Measurements from ENCODE around the gene GMDS.

The GMDS gene

GRCh38 chr6:2102966-2103365, 142.4 kb downstream of the GMDS start:
- Histone ChIP-seq H3K4me3 (ENCODE audit: low read length, poor library complexity, severe bottlenecking) (no peak overlapping the region), H2AFZ (ENCODE audit: low read length) (no peak overlapping the region), H4K20me1 (ENCODE audit: insufficient read depth, low read length, poor library complexity, severe bottlenecking) (no peaks in the 10 kb centered on the region), H3K4me2 (ENCODE audit: low read depth, low read length, poor library complexity, severe bottlenecking) (no peak overlapping the region), H3K79me2 (ENCODE audit: insufficient read depth, low read length) (no peaks in the 10 kb centered on the region), H3K36me3 (ENCODE audit: insufficient read depth, low read length) (no peaks in the 10 kb centered on the region), H3K9me3 (ENCODE audit: insufficient read depth, low read depth, low read length) (no peaks in the 10 kb centered on the region), H3K9ac (ENCODE audit: low read depth, low read length, poor library complexity, severe bottlenecking) (no peak overlapping the region), H3K9me2 (replicated peaks; ENCODE audit: low read depth, low read length) (no peaks in the 10 kb centered on the region), H3F3A (ENCODE audit: low read depth) (no peaks in the 10 kb centered on the region), H3K27me3 (ENCODE audit: insufficient read depth, low read length, poor library complexity, severe bottlenecking) (no peaks in the 10 kb centered on the region), H3K4me1 (ENCODE audit: insufficient read depth, low read length, poor library complexity, severe bottlenecking) (no peaks in the 10 kb centered on the region)
- TF ChIP-seq EZH2phosphoT487 (IDR thresholded peaks at IDR 0.05; ENCODE audit: borderline replicate concordance) = no peak
- TF ChIP-seq CTCF (conservative IDR thresholded peaks at IDR 0.05; ENCODE audit: low read length) = no peak

GRCh38 chr6:2102316-2102883, 143.0 kb downstream of the GMDS start:
- H3K79me2 ChIP-seq (ENCODE audit: insufficient read depth, low read length) = no peaks in the 10 kb centered on the region
- no peaks in the 10 kb centered on the region for H3K9me3 ChIP-seq (ENCODE audit: insufficient read depth, low read depth, low read length)
- H2AFZ ChIP-seq (ENCODE audit: low read length) = no peak overlapping the region
- no peak for TF ChIP-seq CTCF (conservative IDR thresholded peaks at IDR 0.05; ENCODE audit: low read length)
- no peak for TF ChIP-seq EZH2phosphoT487 (IDR thresholded peaks at IDR 0.05; ENCODE audit: borderline replicate concordance)
- no peaks in the 10 kb centered on the region for H3F3A ChIP-seq (ENCODE audit: low read depth)
- no peaks in the 10 kb centered on the region for H3K4me1 ChIP-seq (ENCODE audit: insufficient read depth, low read length, poor library complexity, severe bottlenecking)
- no peaks in the 10 kb centered on the region for H3K27me3 ChIP-seq (ENCODE audit: insufficient read depth, low read length, poor library complexity, severe bottlenecking)
- H3K4me2 ChIP-seq (ENCODE audit: low read depth, low read length, poor library complexity, severe bottlenecking) = no peak overlapping the region
- H3K36me3 ChIP-seq (ENCODE audit: insufficient read depth, low read length) = no peaks in the 10 kb centered on the region
- no peak overlapping the region for H3K9ac ChIP-seq (ENCODE audit: low read depth, low read length, poor library complexity, severe bottlenecking)
- no peaks in the 10 kb centered on the region for H3K9me2 ChIP-seq (replicated peaks; ENCODE audit: low read depth, low read length)
- no peak overlapping the region for H3K4me3 ChIP-seq (ENCODE audit: low read length, poor library complexity, severe bottlenecking)
- no peaks in the 10 kb centered on the region for H4K20me1 ChIP-seq (ENCODE audit: insufficient read depth, low read length, poor library complexity, severe bottlenecking)

GRCh38 chr6:2101213-2101612, 144.2 kb downstream of the GMDS start:
- H2AFZ ChIP-seq (ENCODE audit: low read length) = no peak overlapping the region
- no peaks in the 10 kb centered on the region for H3K9me2 ChIP-seq (replicated peaks; ENCODE audit: low read depth, low read length)
- no peak overlapping the region for H3K4me3 ChIP-seq (ENCODE audit: low read length, poor library complexity, severe bottlenecking)
- no peaks in the 10 kb centered on the region for H3K9me3 ChIP-seq (ENCODE audit: insufficient read depth, low read depth, low read length)
- H3F3A ChIP-seq (ENCODE audit: low read depth) = no peaks in the 10 kb centered on the region
- no peaks in the 10 kb centered on the region for H4K20me1 ChIP-seq (ENCODE audit: insufficient read depth, low read length, poor library complexity, severe bottlenecking)
- no peak overlapping the region for H3K4me2 ChIP-seq (ENCODE audit: low read depth, low read length, poor library complexity, severe bottlenecking)
- H3K4me1 ChIP-seq (ENCODE audit: insufficient read depth, low read length, poor library complexity, severe bottlenecking) = no peaks in the 10 kb centered on the region
- TF ChIP-seq EZH2phosphoT487 (IDR thresholded peaks at IDR 0.05; ENCODE audit: borderline replicate concordance) (no peak), CTCF (conservative IDR thresholded peaks at IDR 0.05; ENCODE audit: low read length) (no peak)
- no peaks in the 10 kb centered on the region for H3K27me3 ChIP-seq (ENCODE audit: insufficient read depth, low read length, poor library complexity, severe bottlenecking)
- H3K9ac ChIP-seq (ENCODE audit: low read depth, low read length, poor library complexity, severe bottlenecking) = no peak overlapping the region
- H3K79me2 ChIP-seq (ENCODE audit: insufficient read depth, low read length) = no peaks in the 10 kb centered on the region
- no peaks in the 10 kb centered on the region for H3K36me3 ChIP-seq (ENCODE audit: insufficient read depth, low read length)

All from Loucy (cell line).